Activated CD8-positive, alpha-beta memory T cell treated with anti-CD3 and anti-CD28 coated beads, Interleukin-2, amount 50 U/mL, for 1 hour (primary cell): ENCODE results near the gene TMPRSS4.

Source experiments
- DNase-seq: peaks from one replicate; pipeline ENCODE4 v3.0.0-alpha.2; 2020; ENCODE audit errors: extremely low read depth

Gene TMPRSS4

GRCh38 chr11:118076754-118077281, at the start of gene TMPRSS4:
Gene TMPRSS4 (plus strand): TSS chr11:118077078. CDS start chr11:118077303, 225 bp downstream.
- no peak for DNase-seq

- DNase-seq = no peak
Measured at GRCh38 chr11:118027694-118028093, 49.2 kb upstream of the TMPRSS4 start.

- DNase-seq = no peak
Measured at GRCh38 chr11:118028626-118029025, 48.3 kb upstream of the TMPRSS4 start.

GRCh38 chr11:118033443-118033842, 43.4 kb upstream of the TMPRSS4 start:
- no peak for DNase-seq

- DNase-seq = no peak
Measured at GRCh38 chr11:118042141-118042540, 34.7 kb upstream of the TMPRSS4 start.

GRCh38 chr11:118042796-118043195, 34.1 kb upstream of the TMPRSS4 start:
- DNase-seq = no peak

GRCh38 chr11:118045191-118045590, 31.7 kb upstream of the TMPRSS4 start:
- DNase-seq = no peak

GRCh38 chr11:118046051-118046963, 30.6 kb upstream of the TMPRSS4 start:
- DNase-seq = peak; percentile 49

- DNase-seq = no peak
Measured at GRCh38 chr11:118046964-118047700, 29.7 kb upstream of the TMPRSS4 start.

- DNase-seq = no peak
Measured at GRCh38 chr11:118047749-118048148, 29.1 kb upstream of the TMPRSS4 start.

- DNase-seq = no peak
Measured at GRCh38 chr11:118048472-118049370, 28.2 kb upstream of the TMPRSS4 start.

- no peak for DNase-seq
Measured at GRCh38 chr11:118049771-118050170, 27.1 kb upstream of the TMPRSS4 start.

- DNase-seq = no peak
Measured at GRCh38 chr11:118050208-118050891, 26.5 kb upstream of the TMPRSS4 start.

- no peak for DNase-seq
Measured at GRCh38 chr11:118051136-118051610, 25.7 kb upstream of the TMPRSS4 start.

- DNase-seq = peak; percentile 63
Measured at GRCh38 chr11:118051611-118052461, 25.0 kb upstream of the TMPRSS4 start.

- DNase-seq = no peak
Measured at GRCh38 chr11:118052581-118053206, 24.2 kb upstream of the TMPRSS4 start.

- DNase-seq = no peak
Measured at GRCh38 chr11:118054712-118055640, 21.9 kb upstream of the TMPRSS4 start.

- DNase-seq = no peak
Measured at GRCh38 chr11:118055966-118056365, 20.9 kb upstream of the TMPRSS4 start.
